ENCODE results near the gene EML4. TPM values are rescaled to one million over a fixed set of nuclear protein-coding genes. Genes with fewer than 3 reads are reported as not detected.

Gene EML4
- total and polyA plus RNA-seq, 2 of the 13 experiments (the other 11 are each of a cell fraction or from before 2014, with no cell fraction given): 243 to 476 TPM

DNA sequence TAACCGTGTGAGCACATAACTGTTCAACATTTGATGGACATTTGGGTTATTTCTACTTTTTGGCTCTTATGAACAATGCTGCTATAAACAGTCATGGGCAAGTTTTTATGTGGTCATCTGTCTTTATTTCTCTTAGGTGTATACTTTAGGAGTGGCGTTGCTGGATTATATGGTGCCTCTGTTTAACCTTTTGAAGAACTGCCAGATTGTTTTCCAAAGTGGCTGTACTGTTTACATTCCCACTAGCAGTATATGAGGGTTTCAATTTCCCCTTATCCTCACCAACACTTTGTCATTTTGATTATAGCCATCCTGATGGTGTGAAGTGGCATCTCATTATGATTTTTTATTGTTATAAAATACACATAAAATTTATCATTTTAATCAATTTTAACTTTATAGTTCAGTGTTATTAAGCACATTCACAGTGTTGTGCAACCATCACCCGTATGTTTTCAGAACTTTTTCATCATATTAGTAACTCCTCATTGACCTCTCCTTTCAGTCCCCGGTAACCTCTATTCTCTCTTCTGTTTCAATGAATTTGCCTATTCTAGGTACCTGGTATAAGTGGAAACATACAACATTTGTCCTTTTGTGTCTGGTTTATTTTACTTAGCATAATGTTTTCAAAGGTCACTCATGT, 55.4 kb downstream of the EML4 start (continued):
- no peak for TF ChIP-seq SMC3 (IDR thresholded peaks at IDR 0.05; ENCODE audit: low read length)
- TF ChIP-seq, protein P1, sequence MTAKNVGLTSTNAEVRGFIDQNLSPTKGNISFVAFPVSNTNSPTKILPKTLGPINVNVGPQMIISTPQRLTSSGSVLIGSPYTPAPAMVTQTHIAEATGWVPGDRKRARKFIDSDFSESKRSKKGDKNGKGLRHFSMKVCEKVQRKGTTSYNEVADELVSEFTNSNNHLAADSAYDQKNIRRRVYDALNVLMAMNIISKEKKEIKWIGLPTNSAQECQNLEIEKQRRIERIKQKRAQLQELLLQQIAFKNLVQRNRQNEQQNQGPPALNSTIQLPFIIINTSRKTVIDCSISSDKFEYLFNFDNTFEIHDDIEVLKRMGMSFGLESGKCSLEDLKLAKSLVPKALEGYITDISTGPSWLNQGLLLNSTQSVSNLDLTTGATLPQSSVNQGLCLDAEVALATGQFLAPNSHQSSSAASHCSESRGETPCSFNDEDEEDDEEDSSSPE (CRISPR knock-in tag; IDR thresholded peaks at IDR 0.05): no peak
- TF ChIP-seq SOX13 (IDR thresholded peaks at IDR 0.05): no peak
- peak in 1 of 2 experiments; percentile 13; a peak in 1 of 4 replicates for TF ChIP-seq SOX13 (CRISPR knock-in tag; conservative IDR thresholded peaks at IDR 0.05 in 1 of 2, IDR thresholded peaks at IDR 0.05 in 1 of 2)
- TF ChIP-seq, protein P2, sequence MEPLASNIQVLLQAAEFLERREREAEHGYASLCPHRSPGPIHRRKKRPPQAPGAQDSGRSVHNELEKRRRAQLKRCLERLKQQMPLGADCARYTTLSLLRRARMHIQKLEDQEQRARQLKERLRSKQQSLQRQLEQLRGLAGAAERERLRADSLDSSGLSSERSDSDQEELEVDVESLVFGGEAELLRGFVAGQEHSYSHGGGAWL (CRISPR knock-in tag; IDR thresholded peaks at IDR 0.05): no peak
- TF ChIP-seq CEBPG (CRISPR knock-in tag; IDR thresholded peaks at IDR 0.05): peak; percentile 7; the same call in 1 of the 2 replicates
- TF ChIP-seq, protein P3, sequence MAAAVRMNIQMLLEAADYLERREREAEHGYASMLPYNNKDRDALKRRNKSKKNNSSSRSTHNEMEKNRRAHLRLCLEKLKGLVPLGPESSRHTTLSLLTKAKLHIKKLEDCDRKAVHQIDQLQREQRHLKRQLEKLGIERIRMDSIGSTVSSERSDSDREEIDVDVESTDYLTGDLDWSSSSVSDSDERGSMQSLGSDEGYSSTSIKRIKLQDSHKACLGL (CRISPR knock-in tag; IDR thresholded peaks at IDR 0.05): no peak
- 0 out of 2 replicates have a peak, but pooled peaks have one; percentile 29 for TF ChIP-seq MBD4 (IDR thresholded peaks at IDR 0.05; ENCODE audit: borderline replicate concordance, low read length)
- TF ChIP-seq, protein P4, sequence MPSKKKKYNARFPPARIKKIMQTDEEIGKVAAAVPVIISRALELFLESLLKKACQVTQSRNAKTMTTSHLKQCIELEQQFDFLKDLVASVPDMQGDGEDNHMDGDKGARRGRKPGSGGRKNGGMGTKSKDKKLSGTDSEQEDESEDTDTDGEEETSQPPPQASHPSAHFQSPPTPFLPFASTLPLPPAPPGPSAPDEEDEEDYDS (CRISPR knock-in tag; IDR thresholded peaks at IDR 0.05): 0 out of 2 replicates have a peak, but pooled peaks have one; percentile 13
- 0 out of 2 replicates have a peak, but pooled peaks have one; percentile 37 for TF ChIP-seq ERF (CRISPR knock-in tag; IDR thresholded peaks at IDR 0.05)
- TF ChIP-seq FOXC1 (CRISPR knock-in tag; IDR thresholded peaks at IDR 0.05; ENCODE audit: borderline replicate concordance): no peak

All from HepG2 (cell line).